Hematopoietic multipotent progenitor cell treated with erythropoietin and hydrocortisone succinate and interleukin-3 and kit ligand, for 15 days (in vitro differentiated cells): ENCODE measurements around the gene SERTM2.
"Not testable (repeated sequence)": the region's sequence is repeated elsewhere in the genome, so short reads cannot be mapped to it uniquely, and the experiment has no call there.

Source experiments
- DNase-seq: peaks from one replicate; pipeline ENCODE4 v3.0.0-alpha.2; 2015; ENCODE audit warnings: low spot score

Gene SERTM2

DNA sequence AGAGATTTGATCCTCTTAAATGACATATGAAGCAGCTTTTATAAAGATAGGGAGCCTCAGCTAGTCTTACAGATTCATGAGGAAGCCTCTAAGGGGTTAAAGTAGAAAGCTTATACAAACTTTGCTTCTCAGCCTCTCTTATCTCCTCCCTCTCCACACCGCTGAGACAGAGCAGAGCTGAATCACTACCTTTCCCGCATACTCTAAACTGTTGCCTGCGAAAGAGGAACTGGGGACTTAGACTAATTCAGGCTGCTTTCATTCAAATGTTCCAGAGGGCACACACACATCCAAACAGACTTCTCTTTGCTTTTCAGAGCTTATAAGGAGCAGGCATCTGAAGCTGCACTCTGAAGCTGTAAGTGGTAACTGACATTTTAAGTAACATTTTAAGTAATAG lies at the start of gene SERTM2:
Gene SERTM2 (plus strand): TSS at position 169 of the 400 bp plus-strand sequence. CDS start 7,213 bp downstream, outside the sequence.
- DNase-seq = no peak

DNA sequence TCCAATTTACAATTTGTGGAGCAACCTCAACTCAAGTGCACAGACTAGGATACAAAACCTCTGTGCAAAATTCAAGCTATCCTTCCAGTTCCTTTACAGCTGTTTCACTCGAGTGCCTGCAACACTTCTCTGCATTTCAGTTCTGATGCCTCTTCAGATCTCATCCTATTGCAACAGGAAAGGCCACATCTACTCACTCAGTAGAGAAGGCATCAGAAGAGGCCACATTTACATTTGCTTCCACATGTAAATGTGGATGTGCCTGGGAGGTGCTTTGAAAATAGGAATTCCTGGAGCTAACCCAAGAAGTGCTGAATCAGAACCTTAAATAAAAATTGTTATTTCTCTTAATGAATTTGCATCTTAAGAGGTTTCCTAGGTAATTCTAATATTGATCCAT lies 45.8 kb upstream of the SERTM2 start:
- no peak for DNase-seq

DNA sequence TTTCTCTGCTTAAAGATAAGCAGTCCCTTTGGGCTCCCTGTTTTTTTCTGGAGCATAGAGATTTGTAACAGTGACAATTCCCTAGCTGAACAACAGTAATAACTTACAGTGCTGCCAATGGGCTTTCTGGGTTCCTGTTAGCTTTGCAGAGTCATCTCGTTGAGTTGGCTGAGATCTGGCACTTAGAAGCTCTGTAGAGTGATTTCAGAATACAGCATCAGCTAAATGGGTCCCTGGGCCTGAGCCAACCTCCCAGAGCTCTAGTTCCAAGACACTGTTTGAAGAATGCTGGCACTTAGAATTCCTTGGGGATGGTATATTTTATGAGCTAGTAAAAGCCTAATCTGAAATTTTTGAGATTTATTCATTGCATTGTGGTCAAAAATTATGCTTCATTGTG lies 43.5 kb upstream of the SERTM2 start:
- DNase-seq = no peak

DNA sequence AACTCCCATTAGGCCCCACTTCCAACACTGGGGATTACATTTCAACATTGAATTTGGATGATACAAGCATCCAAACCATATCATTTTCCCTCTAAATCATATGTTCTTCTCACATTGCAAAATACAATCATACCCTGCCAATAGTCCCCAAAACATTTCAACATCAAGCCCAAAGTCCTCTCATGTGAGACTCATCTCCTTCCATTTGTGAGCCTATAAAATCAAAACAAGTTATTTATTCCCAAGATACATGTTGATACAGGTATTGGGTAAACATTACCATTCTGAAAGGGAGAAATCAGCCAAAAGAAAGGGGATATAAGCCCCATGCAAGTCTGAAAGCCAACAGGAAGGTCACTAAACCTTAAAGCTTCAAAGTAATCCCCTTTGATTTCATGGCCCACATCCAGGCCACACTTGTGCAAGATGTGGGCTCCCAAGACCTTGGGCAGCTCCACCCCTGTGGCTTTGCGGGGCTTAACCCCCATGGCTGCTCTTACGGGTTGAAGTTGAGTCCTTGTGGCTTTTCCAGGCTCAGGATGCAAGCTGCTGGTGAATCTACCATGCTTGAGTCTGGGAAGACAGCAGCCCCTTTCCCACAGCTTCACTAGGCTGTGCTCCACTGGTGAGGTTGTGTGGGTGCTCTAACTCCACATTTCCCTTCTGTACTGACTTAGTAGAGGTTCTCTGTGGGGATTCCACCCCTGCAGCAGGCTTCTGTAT lies 40.6 kb upstream of the SERTM2 start:
- no peak for DNase-seq

DNA sequence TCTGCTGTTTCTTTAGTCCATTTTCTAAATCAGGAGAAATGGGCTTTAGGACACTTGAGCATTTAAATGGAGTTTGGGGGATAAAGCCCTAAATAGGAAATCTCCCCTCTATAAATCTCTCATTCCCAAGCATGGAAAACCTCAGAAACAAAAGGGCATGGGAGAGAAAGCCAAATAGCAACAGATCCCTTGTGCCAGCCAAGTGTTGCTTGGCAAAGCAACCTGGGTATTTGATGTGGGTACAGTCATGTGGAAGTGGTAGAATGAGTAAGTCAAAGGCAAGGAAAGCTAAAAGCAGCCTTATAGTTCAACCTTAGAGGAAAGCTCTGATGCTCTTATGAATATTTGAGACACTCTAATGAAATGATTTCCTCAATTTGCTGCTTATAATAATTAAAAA lies 29.5 kb upstream of the SERTM2 start:
- no peak for DNase-seq

DNA sequence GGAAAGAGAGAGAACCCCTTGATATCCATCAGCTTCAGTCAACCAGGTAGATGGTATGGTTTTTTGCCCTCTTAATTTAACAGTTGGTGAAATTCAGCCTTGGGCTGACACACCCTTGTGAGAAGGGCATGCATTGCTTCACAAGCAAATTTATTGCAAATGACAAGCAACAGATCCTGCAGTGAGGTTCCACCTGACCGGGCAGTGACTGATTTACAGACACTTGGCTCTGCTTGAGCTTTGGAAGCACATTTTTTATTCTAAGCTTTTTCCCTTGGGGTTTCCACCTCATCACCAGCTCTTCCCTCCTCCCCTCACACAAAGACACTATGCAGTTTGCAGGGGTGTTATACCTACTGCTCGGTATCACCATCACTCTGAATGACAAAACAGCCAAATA lies 28.3 kb upstream of the SERTM2 start:
- no peak for DNase-seq

DNA sequence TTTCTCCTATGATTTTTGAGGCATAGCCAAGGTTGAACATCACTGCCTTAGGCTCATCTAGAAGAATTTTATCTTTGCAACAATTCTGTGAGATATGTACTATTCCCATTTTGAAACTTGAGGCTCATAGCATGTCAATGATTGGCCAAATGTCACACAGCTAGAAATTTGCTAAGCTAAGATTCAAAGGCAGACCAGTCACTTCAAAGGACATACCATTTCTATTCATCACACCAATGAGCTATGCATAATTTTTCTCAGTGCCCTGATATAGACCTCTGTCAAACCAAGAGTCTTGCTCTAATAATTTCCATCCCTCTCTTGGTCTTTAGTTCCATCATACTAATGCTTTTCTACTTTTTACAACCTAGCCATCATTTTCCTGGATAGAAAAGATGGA lies 27.6 kb upstream of the SERTM2 start:
- DNase-seq = no peak

DNA sequence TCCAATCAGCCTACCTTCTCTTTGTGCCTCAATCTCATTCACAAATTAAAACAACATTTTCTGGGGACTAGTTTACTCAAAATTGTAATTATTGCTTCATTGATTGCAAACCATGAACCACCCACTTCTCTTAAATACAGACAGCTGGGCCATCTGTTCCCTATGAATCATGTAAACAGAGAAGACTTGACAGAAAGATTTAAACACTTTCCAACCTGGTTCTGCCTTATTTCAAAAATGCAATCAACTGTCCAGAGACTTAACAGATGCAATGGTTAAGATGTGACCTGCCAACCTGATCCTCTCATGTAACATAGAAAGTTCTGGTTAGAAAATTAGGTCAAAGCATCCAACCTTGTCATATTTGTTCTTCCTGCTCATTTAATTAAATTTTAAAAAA lies 20.8 kb upstream of the SERTM2 start:
- DNase-seq = no peak

DNA sequence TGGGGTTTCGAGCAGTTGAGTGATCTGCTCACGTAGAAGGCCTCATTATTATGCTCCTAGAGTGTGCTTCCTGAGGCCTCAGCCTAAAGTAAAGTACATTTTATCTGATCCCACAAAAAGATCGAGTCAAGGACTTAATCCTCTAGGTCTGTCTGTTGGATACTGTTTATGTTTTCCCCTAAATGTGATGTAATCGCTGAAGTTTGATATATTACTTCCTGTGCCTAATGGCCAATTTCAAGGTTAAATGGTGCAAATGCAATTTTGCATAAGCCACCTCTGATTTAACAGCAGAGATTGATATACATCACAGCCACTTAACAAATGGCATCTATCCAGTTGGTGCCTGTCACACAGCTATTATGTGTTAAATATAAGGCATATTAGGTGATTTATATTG lies 19.4 kb upstream of the SERTM2 start:
- DNase-seq = no peak

DNA sequence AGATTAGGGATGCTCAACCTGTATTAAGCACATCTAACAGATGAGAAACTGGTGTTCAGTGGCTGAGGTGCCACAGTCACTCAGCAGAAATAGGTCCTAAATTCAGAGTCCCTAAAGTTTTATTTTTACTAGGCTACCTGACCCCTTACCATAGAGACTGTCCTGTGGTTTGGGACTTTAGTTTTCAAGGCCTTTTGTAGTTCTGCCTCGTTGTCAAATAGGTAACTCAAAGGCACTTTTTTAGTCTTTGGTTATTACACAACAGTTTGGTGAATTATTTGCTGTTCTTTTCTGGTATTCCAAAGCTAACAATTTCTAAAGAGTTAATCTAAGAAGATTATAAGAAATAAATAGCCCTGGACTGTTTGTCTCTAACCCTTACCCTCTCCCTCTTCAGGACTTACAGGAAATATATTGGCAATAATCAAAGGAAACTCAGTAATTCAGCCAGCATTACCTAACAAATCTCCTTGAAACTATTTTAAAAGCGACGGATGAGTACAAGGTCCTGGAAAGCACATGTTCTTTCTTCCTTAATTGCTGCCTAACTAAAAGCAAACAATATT lies 12.8 kb upstream of the SERTM2 start:
- DNase-seq = no peak

DNA sequence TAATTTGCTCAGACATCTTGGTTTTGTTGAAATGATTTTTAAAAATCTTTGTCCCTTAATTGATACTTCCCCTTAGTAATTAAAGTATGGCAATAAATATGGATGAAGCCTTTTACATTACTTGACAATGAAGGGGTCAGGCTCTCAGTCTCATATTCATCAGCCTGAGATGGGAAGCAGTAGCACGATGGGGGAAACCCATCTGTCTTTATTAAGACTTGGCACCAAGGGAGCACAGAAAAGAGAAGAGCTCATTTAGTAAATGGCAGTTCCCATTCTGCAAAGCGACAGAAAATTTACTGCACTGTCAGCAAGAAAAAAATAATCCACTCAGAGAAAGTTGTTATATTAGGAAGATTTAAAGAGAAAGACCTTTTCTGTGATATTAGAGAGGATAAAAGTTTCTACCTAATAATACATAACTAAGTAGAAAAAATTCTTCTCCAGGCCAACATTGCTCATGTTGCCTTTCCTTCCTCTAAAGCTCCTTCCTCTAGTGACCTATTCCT lies 7.9 kb upstream of the SERTM2 start:
- DNase-seq = no peak

DNA sequence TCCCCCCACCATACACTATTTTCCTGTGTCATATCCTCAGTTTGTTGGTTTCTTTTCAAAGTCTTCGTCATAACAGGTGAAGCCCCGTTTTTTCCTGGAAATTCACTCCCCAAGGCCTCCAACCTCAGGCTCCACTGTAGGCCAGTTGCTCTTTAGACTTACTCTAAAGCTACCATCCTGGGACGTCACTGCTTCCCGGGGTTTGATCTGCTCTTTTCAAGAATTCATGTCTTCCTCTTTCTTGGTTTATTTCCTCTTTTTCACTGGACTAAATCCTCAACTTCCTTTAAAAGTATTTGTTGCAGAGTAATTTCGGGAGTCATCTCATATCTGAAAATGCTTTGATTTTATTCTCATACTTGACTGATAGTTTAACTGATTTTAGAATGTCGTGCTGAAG lies 6.5 kb upstream of the SERTM2 start:
- no peak for DNase-seq

DNA sequence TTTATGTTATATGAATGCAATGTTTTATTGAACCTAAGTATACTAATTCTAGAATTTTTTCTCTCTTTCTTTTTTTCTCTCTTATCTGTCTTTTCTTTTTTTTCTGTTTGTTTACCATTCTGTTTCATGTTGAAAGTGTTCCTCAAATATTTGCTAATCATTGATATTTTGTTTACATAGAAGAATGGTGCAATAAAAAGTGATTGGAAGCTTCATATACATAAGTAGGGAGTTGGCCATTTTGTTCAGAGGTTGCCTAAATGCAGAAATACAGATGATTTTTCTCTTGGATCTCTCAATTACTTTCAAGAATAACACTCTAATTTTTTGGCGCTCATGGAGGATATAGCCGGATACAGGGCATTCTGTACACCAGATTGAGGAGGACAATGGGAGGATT lies 5.7 kb upstream of the SERTM2 start:
- DNase-seq = no peak

DNA sequence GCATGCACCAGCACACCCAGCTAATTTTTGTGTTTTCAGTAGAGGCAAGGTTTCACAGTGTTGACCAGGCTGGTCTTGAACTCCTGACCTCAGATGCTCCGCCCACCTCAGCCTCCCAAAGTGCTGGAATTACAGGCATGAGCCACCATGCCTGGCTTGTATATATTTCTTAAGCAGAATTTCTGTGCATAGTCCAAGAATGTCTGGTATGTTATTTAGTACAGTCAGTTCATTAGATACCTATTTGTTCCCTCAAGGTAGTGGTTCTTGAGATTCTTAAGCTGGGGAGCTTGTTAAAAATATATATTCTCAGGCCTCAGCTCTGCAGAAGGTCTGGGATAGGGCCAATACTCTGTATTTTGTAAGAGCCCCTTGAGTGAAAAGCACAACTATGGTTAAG lies 4.6 kb upstream of the SERTM2 start:
- no peak for DNase-seq

DNA sequence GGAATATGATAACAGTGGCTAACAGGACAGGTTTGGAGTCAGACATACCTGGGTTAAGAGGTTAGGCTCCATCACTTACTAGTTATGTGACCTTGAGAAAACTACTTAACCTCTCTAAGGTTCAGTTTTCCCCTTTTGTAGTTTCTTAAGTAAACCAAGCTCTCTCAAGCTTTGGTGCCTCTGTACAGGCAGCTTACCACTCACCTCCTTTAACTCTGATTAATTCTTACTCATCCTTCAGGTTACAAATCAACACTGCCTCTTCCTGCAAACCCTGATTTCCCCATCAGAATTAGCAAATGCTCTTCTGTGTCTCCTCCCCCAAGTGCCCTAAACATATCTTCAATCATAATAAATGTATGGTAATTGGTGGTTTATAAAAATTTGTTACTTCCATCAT lies 3.5 kb upstream of the SERTM2 start:
- DNase-seq = no peak

DNA sequence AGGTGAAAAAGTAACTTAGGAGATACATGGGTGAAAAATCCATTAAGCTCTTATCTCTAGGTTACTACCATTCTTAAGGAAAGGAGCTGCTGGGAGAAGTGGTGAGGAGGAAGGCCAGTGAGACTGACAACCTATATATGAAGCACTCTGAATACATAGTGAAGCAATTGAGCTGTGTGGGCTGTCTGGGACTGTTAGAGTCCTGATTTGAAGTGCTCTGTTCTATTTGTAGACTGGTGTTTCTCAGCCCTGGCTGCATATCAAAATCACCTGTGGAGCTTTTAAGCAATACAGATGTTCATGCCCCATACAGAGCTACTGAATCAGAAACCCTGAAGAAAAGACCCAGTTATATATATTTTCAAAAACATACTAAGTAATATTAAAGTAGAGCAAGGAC lies 3.9 kb downstream of the SERTM2 start:
- no peak for DNase-seq

DNA sequence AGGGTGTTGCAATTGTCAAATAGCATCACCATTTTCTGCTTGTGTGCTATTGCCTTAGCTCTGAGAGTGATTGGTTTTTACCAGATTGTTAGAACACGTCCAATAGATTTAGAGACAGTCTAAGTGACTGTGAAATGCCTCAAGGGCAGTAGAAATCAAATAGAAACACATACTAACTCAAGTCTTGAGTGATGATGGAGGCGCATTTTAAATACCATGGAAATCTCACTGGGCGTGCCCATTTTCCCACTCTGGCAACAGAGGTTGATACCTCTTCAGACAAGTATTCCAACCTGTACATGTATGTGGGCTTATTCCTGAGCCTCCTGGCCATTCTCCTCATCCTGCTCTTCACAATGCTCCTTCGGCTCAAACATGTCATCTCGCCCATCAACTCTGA lies 7.2 kb downstream of the SERTM2 start:
- DNase-seq = no peak

DNA sequence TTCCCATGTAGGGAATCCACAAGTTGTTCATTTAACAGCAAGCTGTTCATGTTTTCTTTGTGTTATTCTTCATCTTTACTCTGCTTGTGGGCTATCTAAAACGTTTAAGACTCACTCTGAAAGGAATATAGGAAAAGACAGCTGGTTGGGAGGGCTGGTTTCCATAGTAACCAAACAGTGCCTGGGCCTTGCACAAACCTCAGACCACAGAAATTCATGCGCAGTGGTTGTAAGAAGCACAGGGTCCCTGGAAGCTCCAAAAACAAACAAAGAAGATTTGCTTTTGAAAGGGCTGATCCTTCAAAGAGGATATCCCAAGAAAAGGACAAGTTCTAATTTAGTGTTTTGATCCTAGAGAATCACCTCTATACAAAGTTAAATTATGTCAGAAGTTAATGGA lies 7.8 kb downstream of the SERTM2 start:
- DNase-seq = no peak

DNA sequence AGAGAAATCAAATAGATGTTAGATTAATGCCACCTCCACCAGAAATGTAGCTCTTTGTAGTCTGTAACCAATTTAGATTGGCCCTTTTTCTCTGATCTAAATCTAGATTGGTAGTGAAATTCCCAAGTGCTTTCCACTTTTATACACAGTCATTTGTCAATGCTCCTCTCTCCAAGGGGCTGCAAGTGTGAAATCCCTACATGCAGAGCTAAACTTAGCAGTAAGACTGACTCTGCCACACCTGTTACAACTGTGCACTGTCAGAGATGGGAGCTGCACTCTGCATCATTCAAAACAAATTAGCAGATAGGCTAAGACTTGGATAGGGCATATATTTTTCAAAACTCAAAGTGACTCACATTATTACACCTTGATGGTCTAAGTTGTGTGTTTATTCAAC lies 9.1 kb downstream of the SERTM2 start:
- DNase-seq = no peak

DNA sequence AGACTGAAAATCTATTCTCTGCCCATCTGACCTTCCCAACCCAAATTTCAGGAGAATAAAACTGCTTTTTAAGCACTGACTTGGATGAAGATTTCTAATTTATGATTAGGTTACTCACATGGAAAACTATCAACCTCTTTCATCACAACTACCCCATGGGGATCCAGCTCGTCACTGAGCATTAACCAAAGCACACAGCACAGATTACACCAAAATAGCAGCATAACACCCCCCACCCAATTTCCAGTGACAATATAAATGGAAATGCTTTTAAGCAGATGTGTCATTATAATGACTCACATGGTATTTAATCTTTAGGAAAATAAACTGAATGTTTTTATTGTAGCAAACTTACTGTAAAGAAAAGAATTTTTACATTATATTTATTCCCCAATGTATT lies 9.7 kb downstream of the SERTM2 start:
- DNase-seq = no peak

DNA sequence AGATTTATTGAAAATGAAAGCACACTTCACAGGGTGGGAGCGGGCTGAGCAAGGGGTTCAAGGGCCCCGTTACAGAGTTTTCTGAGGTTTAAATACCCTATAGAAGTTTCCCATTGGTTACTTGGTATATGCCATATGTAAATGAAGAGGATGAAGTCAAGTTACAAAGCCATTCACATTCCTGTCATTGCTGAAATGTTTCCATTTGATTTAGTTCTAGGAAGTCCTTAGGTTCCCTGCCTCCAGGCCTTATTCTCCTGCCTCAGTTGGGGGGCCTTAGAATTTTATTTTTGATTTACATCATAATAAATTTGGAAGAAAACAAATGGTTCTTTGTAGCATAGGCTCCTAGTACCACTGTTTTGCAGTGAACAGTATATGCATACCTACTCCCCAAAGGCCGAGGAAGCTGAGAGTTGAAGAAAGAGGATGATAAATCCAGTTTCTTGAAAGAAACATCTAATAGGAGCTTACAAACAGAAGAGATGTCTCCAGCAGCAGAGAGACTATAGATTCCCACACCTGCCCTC lies 31.8 kb downstream of the SERTM2 start:
- DNase-seq = no peak

DNA sequence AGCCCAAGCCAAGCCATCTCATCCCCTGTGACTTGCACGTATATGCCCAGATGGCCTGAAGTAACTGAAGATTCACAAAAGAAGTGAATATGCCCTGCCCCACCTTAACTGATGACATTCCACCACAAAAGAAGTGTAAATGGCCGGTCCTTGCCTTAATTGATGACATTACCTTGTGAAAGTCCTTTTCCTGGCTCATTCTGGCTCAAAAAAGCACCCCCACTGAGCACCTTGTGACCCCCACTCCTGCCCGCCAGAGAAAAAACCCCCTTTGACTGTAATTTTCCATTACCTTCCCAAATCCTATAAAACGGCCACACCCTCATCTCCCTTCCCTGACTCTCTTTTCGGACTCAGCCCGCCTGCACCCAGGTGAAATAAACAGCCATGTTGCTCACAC lies 37.8 kb downstream of the SERTM2 start:
- DNase-seq = not testable (repeated sequence)

DNA sequence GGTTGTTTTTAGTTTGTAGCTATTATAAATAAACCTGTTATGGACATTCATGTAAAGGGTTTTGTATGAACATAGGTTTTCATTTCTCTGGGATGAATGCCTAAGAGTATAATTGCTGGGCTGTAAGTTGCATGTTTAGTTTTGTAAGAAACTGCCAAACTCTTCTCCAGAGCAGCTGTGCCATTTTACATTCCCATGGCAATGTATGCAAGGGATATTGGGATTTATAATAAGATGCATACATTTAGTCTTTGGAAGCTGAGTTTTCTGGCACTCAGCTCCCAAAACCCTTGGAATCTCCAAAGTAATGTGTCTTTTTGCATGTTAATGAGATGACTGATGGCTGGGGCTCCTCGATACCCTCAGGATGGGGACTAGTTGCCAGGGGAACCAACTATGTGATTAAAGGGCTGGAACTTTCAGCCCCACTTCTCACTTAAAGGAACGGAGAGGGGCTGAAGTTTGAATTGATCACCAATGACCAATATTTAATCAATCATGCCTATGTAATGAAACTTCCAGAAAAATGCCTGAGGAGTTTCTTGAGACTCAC lies 44.0 kb downstream of the SERTM2 start:
- no peak for DNase-seq

DNA sequence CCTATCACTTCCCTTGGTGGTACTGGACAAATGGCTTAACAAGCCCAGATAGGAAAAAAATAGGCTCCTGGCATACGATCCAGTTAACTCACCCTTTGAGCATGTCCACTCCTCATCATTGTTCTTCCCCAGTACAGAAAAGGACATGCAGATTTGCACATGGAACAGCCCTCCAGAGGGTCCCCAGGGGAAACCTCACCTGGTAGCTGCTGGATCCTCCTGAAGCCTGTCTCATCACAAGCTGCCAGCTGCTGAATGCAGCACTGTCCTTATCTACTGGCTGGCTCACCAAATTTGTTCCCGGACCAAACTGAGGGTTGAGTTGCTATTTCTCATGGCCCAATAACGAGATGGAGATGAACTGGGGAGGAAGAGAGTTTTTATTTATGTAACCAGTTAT lies 49.4 kb downstream of the SERTM2 start:
- no peak for DNase-seq
